Suppressor macrophage treated with lipopolysaccharide for 4 hours (primary cell): ENCODE measurements around the gene ZNF232.
"Not testable (repeated sequence)": the region's sequence is repeated elsewhere in the genome, so short reads cannot be mapped to it uniquely, and the experiment has no call there.

ENCODE experiments used
- DNase-seq: peaks from one replicate; pipeline ENCODE4 v3.0.0-alpha.2; 2020

The ZNF232 gene

GRCh38 chr17:5111402-5112204 lies at the start of gene ZNF232:
TSS of gene ZNF232 (minus strand) at chr17:5111878. CDS start at chr17:5111822, 56 bp downstream.
- peak; percentile 98 for DNase-seq

DNA sequence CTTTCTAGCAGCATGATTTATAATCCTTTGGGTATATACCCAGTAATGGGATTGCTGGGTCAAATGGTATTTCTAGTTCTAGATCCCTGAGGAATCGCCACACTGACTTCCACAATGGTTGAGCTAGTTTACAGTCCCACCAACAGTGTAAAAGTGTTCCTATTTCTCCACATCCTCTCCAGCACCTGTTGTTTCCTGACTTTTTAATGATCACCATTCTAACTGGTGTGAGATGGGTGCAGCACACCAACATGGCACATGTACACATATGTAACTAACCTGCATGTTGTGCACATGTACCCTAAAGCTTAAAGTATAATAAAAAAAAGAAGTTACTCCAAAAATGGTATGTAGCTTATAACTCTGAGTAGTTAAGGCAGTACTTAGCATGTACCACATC lies 49.0 kb upstream of the ZNF232 start:
- DNase-seq: not testable (repeated sequence)

DNA sequence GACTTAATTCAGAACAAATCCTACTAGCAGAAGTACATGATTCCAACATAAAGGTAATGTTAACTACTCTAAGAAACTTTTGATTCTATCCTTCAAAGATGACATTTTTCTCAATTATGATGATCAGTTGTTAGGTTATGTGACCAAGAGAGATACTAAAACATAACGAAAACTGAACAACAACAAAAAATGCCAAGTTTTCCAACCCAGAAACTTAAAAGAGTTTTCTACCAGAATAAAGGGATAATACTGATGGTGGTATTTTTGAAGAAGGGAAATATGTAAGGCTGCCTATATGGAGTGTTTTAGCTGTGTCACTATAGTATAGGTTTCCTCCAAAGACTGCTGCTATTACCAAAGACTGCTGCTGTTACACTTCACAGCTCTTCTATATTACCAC lies 34.4 kb upstream of the ZNF232 start:
- not testable (repeated sequence) for DNase-seq

DNA sequence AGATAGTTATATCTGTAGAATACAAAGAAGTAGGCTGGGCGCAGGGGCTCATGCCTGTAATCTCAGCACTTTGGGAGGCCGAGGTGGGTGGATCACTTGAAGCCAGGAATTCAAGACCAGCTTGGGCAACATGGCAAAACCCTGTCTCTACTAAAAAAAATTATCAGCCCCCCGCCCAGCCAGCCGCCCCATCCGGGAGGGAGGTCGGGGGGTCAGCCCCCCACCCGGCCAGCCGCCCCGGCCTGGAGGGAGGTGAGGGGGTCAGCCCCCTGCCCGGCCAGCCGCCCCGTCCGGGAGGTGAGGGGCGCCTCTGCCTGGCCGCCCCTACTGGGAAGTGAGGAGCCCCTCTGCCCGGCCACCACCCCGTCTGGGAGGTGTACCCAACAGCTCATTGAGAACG lies 31.2 kb upstream of the ZNF232 start:
- DNase-seq: not testable (repeated sequence)

DNA sequence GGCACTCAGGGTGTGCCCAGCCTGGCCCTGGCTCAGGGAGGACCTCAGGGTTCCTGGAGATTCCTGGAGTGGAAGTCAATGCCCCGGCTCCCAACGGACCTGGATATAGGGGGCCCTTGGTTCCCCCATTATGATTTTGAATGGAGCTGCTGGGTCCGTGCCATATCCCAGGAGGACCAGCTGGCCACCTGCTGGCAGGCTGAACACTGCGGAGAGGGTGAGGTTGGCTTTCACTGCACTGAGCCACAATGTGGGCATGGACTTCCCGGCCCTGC lies 27.7 kb upstream of the ZNF232 start:
- DNase-seq: no peak

GRCh38 chr17:5138616-5139457 lies 27.2 kb upstream of the ZNF232 start:
- DNase-seq: no peak

GRCh38 chr17:5138198-5138544 lies 26.5 kb upstream of the ZNF232 start:
- not testable (repeated sequence) for DNase-seq

DNA sequence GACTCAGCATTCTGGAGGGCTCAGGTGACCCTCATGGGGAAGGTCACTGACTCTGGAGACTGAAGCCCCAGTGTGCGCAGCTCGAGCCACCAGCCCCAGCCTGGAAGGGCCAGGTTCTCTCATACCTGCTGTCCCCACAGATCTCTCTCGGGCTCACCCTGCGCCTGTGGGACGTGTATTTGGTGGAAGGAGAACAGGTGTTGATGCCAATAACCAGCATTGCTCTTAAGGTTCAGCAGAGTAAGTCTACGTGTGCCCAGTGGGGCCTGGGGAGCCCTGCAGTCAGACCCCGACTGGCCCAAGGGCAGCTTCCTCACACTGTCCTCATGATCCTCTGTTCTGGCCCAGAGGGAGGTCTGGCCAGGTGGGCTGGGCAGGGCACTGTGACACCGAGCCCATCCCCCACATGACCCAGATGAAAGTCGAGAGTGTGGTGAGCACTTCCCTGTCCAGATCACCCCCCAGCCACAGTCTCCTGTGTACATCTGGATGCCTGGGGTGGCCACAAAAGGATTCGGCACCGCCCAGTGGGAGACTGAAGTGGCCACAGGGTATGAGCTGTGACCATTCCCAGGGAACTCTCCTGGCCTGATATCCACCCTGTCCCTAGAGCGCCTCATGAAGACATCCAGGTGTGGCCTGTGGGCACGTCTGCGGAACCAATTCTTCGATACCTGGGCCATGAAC lies 26.0 kb upstream of the ZNF232 start:
- DNase-seq: not testable (repeated sequence)

DNA sequence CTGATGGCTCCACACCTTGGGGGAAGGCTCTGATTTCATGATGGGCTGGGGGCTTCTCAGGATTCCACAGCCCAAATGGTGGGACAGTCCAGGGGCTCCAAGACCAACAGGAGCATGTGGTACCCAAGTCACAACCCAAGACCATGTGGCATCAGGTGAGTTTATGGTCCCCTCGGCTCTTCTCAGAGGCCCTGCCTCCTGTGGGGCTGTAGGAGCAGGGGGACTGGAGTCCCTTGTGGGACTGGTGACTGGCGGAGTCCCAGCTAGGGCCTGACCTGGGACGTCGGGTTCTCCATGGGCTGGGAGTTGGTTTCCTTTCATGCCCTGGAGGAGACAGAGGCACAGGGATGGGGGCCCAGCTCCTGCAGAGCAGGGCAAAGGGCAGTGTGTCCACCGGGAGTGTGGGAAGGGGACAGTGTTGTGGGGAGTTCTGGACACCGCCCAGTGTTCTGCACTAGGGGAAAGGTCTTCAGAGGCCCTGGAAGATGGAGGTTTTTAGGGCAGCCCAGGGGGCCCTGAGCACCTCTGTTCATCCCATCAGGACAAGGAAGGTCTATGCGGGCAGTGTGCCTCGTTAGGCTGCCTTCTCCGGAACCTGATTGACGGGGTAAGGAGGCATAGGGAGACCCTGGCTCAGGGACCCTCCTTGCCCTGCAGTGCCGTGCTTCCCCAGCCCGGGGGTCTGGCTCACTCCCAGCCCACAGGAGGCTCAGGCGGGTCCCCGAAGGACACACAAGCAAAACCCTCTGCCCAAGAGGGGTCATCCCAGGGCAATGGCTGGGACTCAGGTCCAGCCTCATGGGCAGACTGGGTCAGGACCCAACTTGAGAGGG lies 25.1 kb upstream of the ZNF232 start:
- not testable (repeated sequence) for DNase-seq

DNA sequence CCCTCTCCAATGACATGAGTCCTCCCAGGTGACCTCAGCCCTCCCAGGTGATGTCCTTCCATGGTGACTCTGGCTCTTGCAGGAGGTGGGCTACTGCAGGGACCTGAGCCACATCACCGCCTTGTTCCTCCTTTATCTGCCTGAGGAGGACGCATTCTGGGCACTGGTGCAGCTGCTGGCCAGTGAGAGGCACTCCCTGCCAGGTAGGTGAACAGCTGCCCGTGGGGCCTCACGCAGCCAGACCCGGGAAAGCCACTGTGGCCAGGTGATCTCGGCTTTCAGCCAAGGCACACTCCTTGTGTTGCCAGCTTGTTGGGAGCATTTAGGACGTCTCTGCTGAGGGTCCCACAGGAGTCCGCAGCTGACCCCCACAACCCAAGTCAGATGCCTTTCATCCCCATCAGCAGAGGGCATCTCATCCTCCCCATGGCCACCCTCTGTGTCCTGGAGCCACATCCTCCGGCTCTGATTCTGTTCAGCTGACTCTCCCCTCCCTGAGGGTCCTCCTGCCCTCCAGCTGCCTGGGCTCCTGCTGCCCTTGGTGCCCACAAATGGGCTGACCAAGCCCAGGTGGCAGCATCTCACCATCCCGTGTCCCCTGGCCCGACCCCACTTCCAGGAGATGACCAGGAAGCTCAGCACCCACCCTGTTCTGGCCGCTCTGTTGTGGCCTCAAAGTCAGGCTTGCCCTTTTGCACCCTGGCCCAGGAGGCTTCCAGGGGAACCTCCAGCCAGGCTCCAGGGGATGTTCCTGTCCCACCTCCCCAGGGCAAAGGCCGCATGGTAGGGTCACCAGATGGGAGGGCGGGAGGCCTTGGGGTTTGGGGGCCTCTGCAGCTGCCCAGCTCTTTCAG lies 24.3 kb upstream of the ZNF232 start:
- DNase-seq: no peak

- not testable (repeated sequence) for DNase-seq
Measured at GRCh38 chr17:5135131-5135712, 23.5 kb upstream of the ZNF232 start.

DNA sequence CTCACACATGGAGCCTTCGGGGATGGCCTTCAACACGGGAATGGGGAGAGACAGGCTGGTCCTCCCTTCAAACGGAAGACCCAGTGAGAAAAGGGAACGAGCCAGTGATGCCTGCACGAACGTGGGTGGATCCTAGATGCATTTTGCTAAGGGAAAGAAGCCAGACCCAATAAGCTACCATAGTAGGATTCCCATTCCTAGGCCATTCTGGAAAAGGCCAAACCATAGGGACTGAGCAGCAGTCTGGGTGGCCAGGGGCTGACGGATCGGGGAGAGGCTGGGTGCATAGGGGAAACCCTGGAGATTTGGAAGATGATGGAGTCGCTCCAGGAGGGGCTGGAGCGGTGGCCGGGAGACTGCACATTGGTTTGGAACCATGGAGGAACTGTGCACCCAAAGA lies 22.9 kb upstream of the ZNF232 start:
- DNase-seq: not testable (repeated sequence)

DNA sequence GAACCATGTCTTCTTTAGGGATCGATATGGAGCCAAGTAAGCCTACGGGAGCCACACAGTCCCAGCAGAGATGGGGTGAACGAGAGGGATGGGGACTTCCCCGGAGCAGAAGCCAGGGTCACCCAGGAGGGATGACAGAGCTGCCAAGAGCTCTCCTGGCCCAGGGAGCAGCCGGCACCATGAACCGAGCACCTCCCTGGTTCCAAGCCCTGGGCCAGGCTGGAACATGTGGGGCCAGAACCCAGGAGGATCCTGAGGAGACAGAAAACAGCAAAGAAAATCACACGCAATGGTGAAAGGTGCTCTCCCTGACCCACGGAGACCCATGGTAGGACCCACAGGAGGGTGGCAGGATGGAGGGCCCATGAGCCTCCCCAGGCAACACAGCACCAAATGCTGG lies 22.3 kb upstream of the ZNF232 start:
- not testable (repeated sequence) for DNase-seq

DNA sequence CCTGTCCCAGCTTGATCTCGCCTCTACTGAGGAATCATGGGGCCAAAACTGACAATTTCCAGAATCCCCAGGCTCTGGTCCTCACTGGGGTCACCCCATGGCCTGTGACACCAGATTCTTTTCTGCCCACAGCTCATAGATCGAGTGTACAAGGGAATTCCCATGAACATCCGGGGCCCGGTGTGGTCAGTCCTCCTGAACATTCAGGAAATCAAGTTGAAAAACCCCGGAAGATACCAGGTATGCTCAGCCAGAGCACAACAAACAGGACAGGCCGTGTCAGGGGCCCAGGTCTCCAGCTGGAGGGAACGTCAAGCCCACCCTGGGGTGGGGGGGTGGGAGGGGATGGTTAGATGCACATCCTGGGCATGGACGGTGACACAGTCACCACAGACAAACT lies 21.6 kb upstream of the ZNF232 start:
- DNase-seq: no peak

DNA sequence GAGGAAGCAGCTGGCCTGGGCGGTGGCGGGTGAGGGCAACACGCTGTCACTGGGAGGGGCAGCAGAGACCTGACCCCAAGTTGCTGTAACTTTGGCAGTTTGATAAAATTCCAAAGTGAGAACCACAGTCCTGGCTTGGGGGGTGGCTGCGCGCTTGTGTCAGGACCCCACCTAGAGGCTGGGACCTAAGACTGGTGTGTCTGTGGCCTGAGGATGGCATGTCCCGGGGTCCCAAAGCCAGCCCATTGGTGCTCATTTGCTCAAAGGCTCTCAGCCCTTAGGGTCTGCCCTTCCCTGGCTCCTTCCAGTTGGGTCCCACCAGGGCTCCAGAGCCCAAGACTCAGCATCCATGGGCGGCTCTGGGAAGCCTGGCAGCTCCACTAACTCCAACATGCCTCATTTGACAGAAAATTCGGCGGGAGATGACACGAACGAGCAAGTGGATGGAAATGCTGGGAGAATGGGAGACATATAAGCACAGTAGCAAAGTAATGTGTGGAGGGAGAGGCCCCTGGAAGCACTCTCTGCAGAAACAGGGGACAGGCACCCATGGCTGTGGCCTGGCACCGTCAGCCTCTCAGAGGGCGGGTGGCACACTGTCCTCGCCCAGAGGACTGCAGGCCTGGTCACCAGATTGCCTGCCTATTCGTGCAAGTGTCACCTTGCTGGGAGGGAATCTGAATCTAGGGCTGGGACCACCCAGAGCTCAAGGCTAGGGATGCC lies 21.0 kb upstream of the ZNF232 start:
- DNase-seq: not testable (repeated sequence)

GRCh38 chr17:5131799-5132502 lies 20.3 kb upstream of the ZNF232 start:
- not testable (repeated sequence) for DNase-seq

DNA sequence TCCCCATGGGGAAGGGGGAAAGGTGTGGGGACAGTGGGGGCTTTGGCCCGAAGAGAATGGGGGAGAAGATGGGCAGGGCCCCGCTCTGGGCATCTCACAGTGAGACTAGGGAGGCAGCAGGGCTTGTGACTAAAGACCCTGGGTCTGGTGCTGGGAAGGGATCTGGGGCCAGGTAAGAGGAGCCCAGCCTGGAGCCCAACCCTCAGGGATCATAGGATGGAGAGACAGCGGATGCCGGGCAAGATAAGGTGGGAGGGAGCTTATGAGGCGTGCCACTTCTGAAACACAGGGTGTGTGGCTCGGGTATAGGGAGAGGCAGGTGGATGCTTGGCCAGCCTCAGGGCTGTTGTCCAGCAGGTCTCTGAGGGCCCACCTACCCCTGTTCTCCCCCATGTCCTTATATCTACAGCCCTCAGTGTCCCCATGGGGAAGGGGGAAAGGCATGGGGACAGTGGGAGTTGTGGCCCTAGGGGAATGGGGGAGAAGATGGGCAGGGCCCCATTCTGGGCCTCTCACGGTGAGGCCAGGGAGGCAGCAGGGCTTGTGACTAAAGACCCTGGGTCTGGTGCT lies 19.6 kb upstream of the ZNF232 start:
- no peak for DNase-seq

DNA sequence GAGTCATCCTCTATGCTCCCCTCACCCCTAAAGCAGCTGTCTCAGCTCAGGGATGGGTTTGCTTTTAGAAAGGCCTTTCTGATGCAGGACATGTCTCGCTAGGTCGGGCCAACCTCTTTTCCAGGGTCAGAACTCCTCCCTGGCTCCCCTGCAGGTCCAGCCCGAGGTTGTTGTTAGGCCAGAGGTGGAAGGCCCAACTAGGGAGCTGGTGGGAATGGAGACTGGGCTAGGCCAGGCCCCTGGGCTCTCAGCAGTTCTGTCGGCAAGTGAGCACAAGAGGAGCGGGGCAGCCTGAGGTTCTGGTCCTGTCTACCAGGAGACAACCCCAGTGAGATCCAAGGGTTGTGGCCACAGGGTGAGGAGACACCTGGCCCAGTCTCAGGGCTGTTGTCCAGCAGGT lies 19.0 kb upstream of the ZNF232 start:
- DNase-seq: not testable (repeated sequence)

DNA sequence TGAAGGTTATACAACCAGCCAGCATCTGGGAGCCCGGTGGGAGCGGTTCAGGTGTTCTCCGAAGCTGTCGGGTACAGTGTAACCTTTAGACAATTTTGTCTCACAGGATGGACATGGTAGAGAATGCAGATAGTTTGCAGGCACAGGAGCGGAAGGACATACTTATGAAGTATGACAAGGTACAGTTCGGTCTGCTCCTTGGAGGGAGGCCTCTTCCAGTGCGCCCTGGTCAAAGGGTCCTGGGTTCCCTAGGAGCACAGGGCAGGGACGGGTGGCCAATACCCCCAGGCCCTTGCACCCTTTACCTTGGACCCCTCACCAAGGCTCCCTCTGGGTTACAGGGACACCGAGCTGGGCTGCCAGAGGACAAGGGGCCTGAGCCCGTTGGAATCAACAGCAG lies 18.6 kb upstream of the ZNF232 start:
- DNase-seq: not testable (repeated sequence)

DNA sequence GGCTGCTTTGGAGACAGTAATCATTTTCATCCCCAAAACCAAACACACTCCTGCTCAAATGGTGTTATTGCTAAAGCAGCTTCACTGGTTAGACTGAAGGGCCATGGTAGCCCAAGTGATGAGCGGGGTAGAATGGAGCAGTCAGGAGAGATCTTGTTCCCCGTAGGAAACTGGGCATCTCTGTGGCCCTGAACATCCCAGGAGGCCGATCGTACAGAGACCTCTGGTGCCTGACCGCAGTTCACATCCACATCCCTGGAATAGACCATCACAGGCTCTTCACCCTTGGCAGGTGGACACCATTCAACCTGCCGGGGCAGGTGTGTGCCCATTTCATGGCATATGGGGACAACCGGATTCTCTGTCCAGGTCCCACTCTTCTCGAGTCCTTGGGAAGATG lies 18.1 kb upstream of the ZNF232 start:
- not testable (repeated sequence) for DNase-seq
